HL-60 (cell line): ENCODE data around the gene PNLIPRP3.
A peak's percentile ranks its signal among the peaks of the same experiment; 100 is the strongest.
"Not testable (repeated sequence)": the region's sequence is repeated elsewhere in the genome, so short reads cannot be mapped to it uniquely, and the experiment has no call there.

Source experiments
- DNase-seq, 2 experiments: peaks; one replicate each; pipeline ENCODE4 v3.0.0-alpha.2; 2010 to 2020; ENCODE audit warnings: low read depth in 1 of 2, low spot score in 1 of 2
- H3K27ac ChIP-seq: fragments of 250-450 bp; sonication (Bioruptor Pico); replicated peaks from 2 replicates; pipeline ENCODE4 v1.5.1; 2020; ENCODE audit warnings: mild to moderate bottlenecking, moderate library complexity
- H3K27me3 ChIP-seq: fragments of 250-450 bp; sonication (Bioruptor Pico); 2 replicates; pipeline ENCODE4 v1.5.1; 2021; ENCODE audit warnings: mild to moderate bottlenecking, moderate library complexity; ENCODE audit not compliant: insufficient read depth, poor library complexity, severe bottlenecking
- H3K4me3 ChIP-seq: replicated peaks from 2 replicates; pipeline ENCODE4 v1.5.1; 2011; ENCODE audit warnings: mild to moderate bottlenecking, control low read depth, low read length; ENCODE audit not compliant: insufficient read depth
- CTCF ChIP-seq: IDR thresholded peaks from one replicate; pipeline ENCODE4 v1.5.1; 2011; ENCODE audit warnings: low read length, control low read depth, inconsistent platforms; ENCODE audit not compliant: insufficient read depth
- GABPA ChIP-seq: IDR thresholded peaks from 2 replicates; pipeline ENCODE4 v1.6.1; 2012; ENCODE audit warnings: low read depth
- POLR2AphosphoS5 ChIP-seq: IDR thresholded peaks from 2 replicates; pipeline ENCODE4 v1.6.1; 2012; ENCODE audit warnings: low read depth
- REST ChIP-seq: IDR thresholded peaks from 2 replicates; pipeline ENCODE4 v1.6.1; 2012; ENCODE audit warnings: low read depth; ENCODE audit not compliant: insufficient replicate concordance
- SPI1 ChIP-seq: IDR thresholded peaks from 2 replicates; pipeline ENCODE4 v1.6.1; 2012; ENCODE audit warnings: low read depth, mild to moderate bottlenecking, borderline replicate concordance
- long read RNA-seq: library from polyadenylated mRNA; unstranded; transcript quantifications from one replicate; pipeline ENCODE4 v2.0.0, GENCODE V29; 2020

The PNLIPRP3 gene
- long read RNA-seq: 0 reads

- Histone ChIP-seq H3K27me3 (no peaks in the 10 kb centered on the region), H3K4me3 (no peak within 1 kb of the TSS), H3K27ac (no peak within 1 kb of the TSS)
- no peak for DNase-seq
- no peak for TF ChIP-seq POLR2AphosphoS5
Observed at GRCh38 chr10:116427671-116428070, at the start of gene PNLIPRP3. TSS of gene PNLIPRP3 (plus strand) at chr10:116427847. CDS start at chr10:116428013, 166 bp downstream.

- TF ChIP-seq SPI1: no peak
- TF ChIP-seq CTCF: no peak
- TF ChIP-seq GABPA: no peak
- no peak for TF ChIP-seq REST
- TF ChIP-seq POLR2AphosphoS5: no peak
- no peaks in the 10 kb centered on the region for H3K27me3 ChIP-seq
- no peak for DNase-seq
- H3K4me3 ChIP-seq: no peak overlapping the region
- no peak overlapping the region for H3K27ac ChIP-seq
Observed at GRCh38 chr10:116382290-116382689, 45.4 kb upstream of the PNLIPRP3 start.

GRCh38 chr10:116385311-116385710, 42.3 kb upstream of the PNLIPRP3 start:
- TF ChIP-seq CTCF: no peak
- TF ChIP-seq REST: no peak
- no peak for TF ChIP-seq POLR2AphosphoS5
- no peak for TF ChIP-seq GABPA
- TF ChIP-seq SPI1: no peak
- Histone ChIP-seq H3K27ac (no peak overlapping the region), H3K27me3 (no peaks in the 10 kb centered on the region), H3K4me3 (no peak overlapping the region)
- DNase-seq: no peak

GRCh38 chr10:116385994-116386809, 41.4 kb upstream of the PNLIPRP3 start:
- DNase-seq: no peak
- Histone ChIP-seq H3K4me3 (no peak overlapping the region), H3K27ac (no peak overlapping the region), H3K27me3 (no peaks in the 10 kb centered on the region)
- TF ChIP-seq GABPA: no peak
- peak; percentile 5 for TF ChIP-seq CTCF
- TF ChIP-seq POLR2AphosphoS5: no peak

- not testable (repeated sequence) for H3K27me3 ChIP-seq, DNase-seq, H3K27ac ChIP-seq, H3K4me3 ChIP-seq
Observed at GRCh38 chr10:116393246-116393831, 34.3 kb upstream of the PNLIPRP3 start.
